ENCODE results near the gene HOXD4.

The HOXD4 gene

DNA sequence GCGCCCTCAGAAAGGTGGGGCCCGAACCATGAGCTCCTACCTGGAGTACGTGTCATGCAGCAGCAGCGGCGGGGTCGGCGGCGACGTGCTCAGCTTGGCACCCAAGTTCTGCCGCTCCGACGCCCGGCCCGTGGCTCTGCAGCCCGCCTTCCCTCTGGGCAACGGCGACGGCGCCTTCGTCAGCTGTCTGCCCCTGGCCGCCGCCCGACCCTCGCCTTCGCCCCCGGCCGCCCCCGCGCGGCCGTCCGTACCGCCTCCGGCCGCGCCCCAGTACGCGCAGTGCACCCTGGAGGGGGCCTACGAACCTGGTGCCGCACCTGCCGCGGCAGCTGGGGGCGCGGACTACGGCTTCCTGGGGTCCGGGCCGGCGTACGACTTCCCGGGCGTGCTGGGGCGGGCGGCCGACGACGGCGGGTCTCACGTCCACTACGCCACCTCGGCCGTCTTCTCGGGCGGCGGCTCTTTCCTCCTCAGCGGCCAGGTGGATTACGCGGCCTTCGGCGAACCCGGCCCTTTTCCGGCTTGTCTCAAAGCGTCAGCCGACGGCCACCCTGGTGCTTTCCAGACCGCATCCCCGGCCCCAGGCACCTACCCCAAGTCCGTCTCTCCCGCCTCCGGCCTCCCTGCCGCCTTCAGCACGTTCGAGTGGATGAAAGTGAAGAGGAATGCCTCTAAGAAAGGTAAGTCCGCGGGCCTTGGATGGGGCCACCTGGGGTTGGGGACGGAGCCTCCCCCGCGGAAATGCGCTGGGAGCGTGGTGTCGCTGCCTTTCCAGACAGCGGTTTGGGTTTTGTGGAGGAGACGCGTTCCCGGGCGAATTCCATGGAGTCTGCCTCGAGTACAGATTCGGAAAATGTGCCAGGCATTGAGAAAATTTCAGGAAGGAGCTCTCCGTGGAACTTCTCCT, 37.7 kb downstream of the HOXD4 start:
- no peak for DNase-seq (ENCODE audit: low read depth)

DNA sequence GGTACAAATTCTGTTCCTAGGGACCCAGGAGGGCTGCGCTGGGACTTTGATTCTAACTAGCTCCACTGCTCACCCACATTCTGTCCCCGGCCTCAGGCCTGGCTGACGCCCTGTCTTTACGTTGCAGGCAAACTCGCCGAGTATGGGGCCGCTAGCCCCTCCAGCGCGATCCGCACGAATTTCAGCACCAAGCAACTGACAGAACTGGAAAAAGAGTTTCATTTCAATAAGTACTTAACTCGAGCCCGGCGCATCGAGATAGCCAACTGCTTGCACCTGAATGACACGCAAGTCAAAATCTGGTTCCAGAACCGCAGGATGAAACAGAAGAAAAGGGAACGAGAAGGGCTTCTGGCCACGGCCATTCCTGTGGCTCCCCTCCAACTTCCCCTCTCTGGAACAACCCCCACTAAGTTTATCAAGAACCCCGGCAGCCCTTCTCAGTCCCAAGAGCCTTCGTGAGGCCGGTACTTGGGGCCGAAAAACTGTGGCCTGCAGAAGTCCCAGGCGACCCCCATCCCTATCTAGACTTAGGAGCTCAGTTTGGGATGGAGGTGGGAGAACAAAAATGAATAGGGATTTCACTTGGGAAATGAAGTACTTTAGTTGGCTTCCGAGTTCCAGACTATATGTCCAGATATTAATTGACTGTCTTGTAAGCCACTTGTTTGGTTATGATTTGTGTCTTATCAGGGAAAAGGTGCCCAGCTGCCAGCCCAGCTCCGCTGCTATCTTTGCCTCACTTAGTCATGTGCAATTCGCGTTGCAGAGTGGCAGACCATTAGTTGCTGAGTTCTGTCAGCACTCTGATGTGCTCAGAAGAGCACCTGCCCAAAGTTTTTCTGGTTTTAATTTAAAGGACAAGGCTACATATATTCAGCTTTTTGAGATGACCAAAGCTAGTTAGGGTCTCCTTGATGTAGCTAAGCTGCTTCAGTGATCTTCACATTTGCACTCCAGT, 38.6 kb downstream of the HOXD4 start:
- no peak for DNase-seq (ENCODE audit: low read depth)

GRCh38 chr2:176192351-176192750, 41.0 kb downstream of the HOXD4 start:
- no peak for DNase-seq (ENCODE audit: low read depth)

DNA sequence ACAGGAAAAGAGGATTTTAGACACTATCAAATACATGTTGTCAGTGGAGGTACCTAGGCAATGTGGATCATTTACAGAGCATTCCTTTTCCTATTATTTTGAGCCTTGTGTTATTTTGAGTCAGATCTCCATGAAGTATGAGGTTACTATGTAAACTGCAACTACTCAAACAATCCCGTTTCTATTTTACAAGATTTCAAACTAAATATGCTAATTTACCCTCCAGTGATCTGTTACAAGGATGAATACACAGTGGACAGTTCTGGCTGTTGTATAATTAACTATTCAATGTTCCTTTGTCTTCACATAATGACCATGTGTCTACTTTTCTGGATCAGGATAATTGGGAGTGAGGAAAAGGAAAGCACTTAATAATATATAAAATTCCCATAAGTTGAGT, 41.7 kb downstream of the HOXD4 start:
- no peak for DNase-seq (ENCODE audit: low read depth)

GRCh38 chr2:176199902-176200301, 48.6 kb downstream of the HOXD4 start:
- DNase-seq (ENCODE audit: low read depth) = no peak

GRCh38 chr2:176200971-176201370, 49.6 kb downstream of the HOXD4 start:
- no peak for DNase-seq (ENCODE audit: low read depth)

- DNase-seq (ENCODE audit: low read depth) = no peak
These were observed 51.1 kb downstream of the HOXD4 start for GRCh38 chr2:176202491-176202890.
